ENCODE data around the gene POLR1A. TPM values are rescaled to one million over a fixed set of nuclear protein-coding genes. Genes with fewer than 3 reads are reported as not detected.

POLR1A gene
- total and polyA plus RNA-seq, 2 donors (not counting 3 experiments of a cell fraction or from before 2014, with no cell fraction given) = 7.6 to 40.7 TPM

GRCh38 chr2:86012007-86012712 is 93.5 kb downstream of the POLR1A start:
- TF ChIP-seq JUN (IDR thresholded peaks at IDR 0.05; ENCODE audit: borderline replicate concordance, insufficient read depth, insufficient read length, low read depth) (no peak), CTCF (IDR thresholded peaks at IDR 0.05; ENCODE audit: extremely low read depth in 1 of 2, insufficient read depth in 1 of 2, low read depth in 1 of 2, low read length in 2 of 2) (no peak), POLR2AphosphoS5 (IDR thresholded peaks at IDR 0.05; ENCODE audit: insufficient read depth, low read depth, low read length) (no peak), MYC (IDR thresholded peaks at IDR 0.05; ENCODE audit: low read depth, low read length) (no peak)

More at GRCh38 chr2:86012007-86012712, 93.5 kb downstream of the POLR1A start:
- Histone ChIP-seq H3K36me3 (ENCODE audit: control insufficient read depth in 2 of 2, extremely low read depth in 1 of 2, insufficient read depth in 2 of 2, low read length in 2 of 2) (no peaks in the 10 kb centered on the region), H3K4me2 (ENCODE audit: insufficient read depth, low read length) (no peak overlapping the region), H3K27me3 (ENCODE audit: control insufficient read depth in 2 of 2, insufficient read depth in 2 of 2, low read length in 2 of 2) (peaks cover 4 to 5% of the 10 kb centered on the region in 2 experiments), H4K20me1 (replicated peaks; ENCODE audit: control insufficient read depth, extremely low read depth, insufficient read depth, low read length) (no peaks in the 10 kb centered on the region), H2AFZ (ENCODE audit: low read depth, low read length) (no peak overlapping the region), H3K9ac (replicated peaks; ENCODE audit: extremely low read depth, insufficient read depth, low read length) (no peak overlapping the region), H3K79me2 (ENCODE audit: control insufficient read depth, insufficient read depth, low read length) (no peaks in the 10 kb centered on the region), H3K9me1 (replicated peaks; ENCODE audit: control insufficient read depth, extremely low read depth, insufficient read depth, low read length) (no peaks in the 10 kb centered on the region), H3K27ac (ENCODE audit: insufficient read depth, low read depth, low read length) (no peak overlapping the region), H3K4me3 (replicated peaks in 1 of 3; ENCODE audit: insufficient read depth in 1 of 3, low read depth in 1 of 3, low read length in 3 of 3) (no peak overlapping the region), H3K4me1 (ENCODE audit: control insufficient read depth, extremely low read depth, insufficient read depth, low read length) (no peaks in the 10 kb centered on the region), H3K9me3 (replicated peaks; ENCODE audit: control insufficient read depth, insufficient read depth, low read length) (no peaks in the 10 kb centered on the region)
- no TSS peak for BruUV-seq (replicated peaks)
- no peak for DNase-seq (ENCODE audit: low read depth, low spot score)
- POLR2A ChIA-PET = no interaction called here
- dilution Hi-C loops (cut with MboI; ENCODE audit: extremely low pct_ligation_motif_present, low sequenced_read_pairs) = no loop called here
- CTCF ChIA-PET = interaction anchor here (2.0 to 3.8 kb wide), 3 partner anchors 25 to 185 kb away, joined by 4 to 13 read pairs (median 11); partner anchors contain the start of gene ST3GAL5
- intact Hi-C loops (cut with micrococcal nuclease) = no loop called here
- no peak for FAIRE-seq

Data from endothelial cell of umbilical vein (primary cell).